HuH-7 (cell line): ENCODE data around the gene SPACA9.

Experiments used
- DNase-seq: peaks from one replicate; pipeline ENCODE4 v3.0.0; 2011; ENCODE audit warnings: low spot score

Gene SPACA9

DNA sequence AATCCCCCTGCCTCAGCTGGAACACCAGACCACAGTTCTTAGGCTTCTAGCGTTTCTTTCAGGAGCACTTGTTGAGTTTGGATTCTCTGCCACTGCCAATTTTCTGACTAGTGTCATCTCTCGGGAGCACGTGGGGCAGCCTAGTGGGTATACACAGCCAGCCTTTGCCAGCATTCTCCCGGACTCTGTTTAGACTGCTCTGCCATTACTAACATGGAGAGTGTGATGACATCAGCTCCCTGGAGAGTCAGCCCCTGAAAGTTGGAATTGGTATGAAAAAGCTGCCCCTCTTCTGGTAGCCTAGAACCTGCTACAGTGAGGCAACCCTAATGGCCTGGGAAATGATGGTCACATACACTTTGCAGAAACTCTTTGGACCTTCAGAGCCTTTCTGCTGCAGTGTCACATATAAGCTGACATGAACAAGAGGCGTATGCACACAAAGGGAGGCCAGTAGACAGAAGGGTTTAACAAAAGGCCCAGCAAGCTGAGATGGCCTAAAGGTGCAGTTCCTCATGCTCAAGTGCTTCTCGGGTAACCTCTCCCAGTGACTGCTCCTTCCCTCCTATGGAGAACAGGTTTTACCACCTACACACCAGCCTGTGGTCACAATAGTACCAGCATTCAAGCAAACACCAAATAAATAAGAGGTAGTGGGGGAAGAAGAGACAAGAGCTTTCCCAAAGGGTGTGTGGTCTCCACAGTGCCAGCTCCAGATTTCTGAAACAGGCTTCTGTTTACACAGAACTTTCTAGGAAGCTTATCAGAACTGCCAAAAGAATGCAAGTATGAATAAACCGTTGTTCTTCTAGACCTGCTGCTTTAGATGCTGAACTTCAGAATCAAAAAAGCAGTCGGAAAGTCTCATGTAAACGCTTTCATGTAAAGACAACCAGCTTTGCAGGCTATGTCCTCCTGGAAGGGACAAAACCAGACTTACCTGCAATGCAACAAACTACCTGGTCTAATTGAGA is 16.5 kb downstream of the SPACA9 start:
- DNase-seq: no peak

DNA sequence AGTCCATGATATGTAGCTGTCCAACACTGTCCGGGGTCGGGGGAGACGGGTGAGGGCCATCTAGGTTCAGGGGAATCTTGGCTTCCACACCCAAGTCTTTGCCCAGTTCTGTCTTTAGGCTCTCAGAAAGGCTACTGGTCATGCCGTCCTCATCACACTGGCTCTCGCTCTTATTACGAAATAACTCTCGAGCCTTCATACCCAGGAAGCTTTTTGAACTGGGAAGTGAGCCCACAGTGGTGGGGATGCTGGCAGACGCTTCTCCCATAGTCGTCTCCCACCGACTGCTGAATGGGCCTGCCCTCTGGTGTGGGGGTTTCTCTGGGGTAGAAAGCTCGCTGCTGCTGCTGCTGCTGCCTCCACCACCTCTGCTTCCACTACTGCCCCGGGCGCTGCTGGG is 17.6 kb downstream of the SPACA9 start:
- no peak for DNase-seq

DNA sequence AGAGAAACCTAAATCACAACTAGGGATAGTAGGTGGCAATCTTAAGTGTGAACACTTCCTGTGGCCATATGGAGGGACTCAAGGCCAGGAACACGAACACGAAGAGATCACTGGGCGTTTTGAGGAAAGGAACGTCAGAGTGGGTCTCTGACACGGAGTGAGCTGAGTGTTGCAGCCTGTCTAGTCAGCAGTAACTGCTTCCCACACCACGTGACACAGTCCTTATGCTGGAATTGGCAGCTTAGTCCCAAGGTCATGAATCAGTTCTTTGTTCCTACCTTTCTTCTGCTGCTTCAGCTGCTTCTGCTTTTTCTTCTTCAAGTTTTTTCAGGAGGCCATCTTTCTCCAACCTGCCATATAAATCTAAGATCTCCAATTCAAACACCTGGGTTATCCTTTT is 18.2 kb downstream of the SPACA9 start:
- DNase-seq: no peak

DNA sequence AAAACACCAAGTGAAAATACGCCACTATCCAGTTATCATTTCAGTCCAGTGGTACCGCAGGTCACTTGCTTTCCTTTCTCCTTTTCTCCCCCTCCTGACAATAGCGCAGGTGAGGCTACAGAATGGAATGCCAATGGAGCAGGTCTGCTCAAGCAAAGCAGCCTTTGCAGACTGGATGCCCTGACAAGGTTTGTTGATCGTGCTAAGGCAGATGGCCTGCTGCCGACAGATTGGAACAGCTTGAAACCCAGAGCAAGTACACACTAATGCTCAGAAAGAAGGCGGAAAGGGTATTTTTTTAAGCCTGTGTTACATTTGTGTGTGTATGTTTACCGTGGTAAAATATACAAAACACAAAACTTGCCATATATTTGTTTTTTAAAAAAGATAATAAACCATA is 19.4 kb downstream of the SPACA9 start:
- no peak for DNase-seq

DNA sequence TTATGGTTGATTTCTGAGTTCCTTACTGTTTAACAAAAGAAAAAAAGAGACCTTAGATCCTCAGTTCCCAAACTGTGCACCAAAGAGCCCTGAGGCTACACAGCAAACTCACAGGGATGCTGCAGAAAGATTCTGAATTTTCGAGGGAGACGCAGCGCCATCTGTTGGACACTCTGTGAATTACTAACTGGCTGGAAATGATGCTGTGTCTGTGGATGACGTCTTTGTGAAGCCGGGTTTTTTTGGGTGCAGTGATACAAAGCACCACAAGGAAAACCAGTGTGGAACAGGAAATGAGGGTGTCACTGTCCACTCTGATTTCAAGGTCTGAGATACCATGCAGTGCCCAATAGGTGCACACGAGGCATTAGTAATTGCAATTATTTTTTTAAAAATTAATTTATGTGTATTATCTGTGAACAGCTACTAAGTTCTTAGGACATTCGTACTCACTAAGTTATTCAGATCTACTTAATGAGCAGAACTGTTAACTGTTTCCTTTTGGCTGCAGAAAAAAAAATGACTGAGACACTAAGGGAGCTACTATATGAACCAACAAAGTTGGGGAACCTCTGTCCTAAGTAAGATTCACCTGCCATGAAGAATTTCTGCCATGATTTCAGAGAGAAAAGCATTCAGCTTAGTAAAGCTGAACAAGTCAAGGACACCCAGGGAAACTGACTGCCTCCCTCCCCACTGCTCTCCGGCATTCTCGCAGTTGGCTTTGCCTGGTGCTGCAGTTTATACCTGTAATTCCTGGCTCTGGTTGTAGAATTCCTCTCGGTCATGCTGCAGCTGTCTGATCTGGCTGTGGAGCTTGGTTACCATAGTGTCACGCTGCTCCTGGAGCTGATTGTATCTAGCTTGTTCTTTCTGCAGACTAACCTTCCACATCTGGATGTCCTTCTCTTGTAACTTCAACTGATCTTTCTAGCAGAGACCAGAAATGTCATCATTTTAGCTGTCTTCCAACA is 23.4 kb downstream of the SPACA9 start:
- peak; percentile 80 for DNase-seq

DNA sequence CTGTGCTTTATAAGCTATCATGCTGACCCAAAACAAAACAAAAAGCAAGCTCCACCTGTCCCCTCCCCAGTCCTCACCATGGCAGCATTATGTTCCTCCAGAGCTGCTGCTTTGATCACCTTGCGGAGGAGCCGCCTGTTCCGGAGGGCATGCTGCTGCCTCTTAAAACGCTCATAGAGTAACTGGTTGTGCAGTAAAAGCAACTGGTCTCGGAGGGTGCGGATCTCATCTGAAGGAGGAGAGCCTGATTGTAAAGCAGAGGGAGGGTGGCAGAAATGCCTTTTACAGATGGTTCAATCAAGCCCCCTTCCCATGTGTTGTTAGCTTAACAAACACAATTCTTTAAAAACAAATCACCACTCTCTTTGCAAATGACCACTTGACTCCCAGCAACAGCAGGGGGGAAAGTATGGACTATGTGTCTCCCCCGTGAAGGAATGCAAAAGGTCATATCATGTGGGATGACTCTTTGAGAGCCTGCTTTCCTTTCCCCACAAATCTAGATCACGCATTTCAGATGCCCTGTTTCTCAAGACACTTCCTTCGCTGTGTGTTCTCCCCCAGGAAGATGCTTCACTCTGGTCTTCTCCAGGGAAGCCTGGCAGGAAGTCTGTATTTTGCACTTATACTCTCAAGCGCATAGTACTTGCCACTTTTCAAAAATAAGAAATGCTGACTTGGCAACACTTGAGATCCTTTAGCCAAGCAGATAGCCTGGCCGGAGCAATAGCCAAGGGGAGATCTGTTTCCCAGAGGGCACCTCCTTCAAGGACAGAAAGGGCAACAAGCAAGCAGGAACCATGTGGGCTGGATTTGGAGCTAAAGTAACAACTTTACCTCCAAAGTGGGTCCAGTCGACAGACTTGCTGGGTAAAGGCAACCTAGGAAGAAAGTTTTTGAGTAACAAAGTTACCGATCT is 25.1 kb downstream of the SPACA9 start:
- DNase-seq: no peak

DNA sequence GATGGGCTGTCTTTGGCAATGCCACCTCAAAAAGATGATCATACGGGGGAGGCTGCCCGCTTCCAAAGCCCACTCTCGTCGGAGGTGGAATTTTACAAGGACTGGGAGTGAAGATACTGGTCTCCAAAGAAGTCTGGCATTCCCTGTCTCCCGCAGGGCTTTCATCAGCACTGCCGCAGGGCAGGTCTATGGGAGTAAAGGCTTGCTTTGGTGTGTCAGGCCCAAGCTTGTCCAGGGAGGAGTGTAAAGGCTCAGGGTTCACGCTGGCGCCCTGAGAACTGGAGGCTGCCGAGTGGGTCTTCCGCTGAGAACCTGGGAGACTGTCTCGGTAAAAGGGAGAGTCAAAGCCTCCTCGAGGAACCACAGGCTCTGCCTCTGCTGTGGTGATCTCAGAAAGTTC is 27.0 kb downstream of the SPACA9 start:
- no peak for DNase-seq

DNA sequence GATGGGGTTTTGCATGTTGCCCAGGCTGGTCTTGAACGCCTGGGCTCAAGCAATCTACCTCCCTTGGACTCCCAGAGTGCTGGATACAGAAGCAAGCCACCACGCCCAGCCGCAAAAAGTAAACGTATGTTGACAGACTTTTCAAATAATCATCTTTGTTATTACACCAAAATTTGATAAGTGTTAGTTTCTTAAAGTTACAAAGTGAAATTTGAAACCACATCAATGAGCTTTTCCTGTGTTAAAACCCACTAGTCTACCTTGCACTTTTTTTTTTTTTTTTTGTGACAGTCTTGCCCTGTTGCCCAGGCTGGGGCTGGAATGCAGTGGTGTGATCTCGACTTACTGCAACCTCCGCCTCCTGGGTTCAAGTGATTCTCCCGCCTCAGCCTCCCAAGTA is 29.9 kb downstream of the SPACA9 start:
- DNase-seq: no peak

DNA sequence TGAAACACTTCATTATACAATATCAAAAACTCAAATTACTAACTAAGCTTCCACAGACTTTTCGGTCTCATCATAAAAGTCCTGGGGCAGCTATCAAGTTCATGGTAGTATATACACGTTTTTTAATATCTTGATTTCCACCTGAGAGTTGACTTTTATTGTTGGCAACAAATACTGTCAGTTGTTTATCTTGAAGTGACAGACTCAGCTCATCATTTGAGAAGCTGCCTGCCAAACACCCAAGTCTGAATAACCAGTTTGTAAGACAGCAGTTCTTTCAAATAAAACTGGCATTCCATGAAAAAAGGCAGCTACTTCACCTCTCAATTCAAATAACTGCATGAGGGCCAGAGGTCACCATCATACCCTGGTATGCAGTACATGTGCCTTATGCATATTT is 30.6 kb downstream of the SPACA9 start:
- no peak for DNase-seq

DNA sequence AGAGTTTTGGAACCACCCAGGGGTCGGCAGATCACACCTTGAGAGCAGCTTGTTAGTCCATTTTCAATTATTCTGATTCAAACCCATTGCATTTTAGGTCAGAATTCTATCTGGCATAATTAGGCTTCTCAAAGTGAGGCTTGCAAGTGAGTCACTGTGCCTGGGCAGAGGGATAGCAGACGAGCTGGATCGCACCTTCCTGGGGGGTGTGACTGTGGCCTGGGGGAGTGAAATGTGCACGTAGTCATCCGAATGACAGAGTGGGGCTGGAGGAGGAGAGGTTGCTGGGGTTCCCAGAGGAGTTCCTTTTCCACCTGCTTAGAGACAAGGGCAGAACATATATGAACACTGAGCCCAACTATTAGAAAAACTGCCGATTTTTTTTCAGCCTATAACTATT is 31.7 kb downstream of the SPACA9 start:
- no peak for DNase-seq

DNA sequence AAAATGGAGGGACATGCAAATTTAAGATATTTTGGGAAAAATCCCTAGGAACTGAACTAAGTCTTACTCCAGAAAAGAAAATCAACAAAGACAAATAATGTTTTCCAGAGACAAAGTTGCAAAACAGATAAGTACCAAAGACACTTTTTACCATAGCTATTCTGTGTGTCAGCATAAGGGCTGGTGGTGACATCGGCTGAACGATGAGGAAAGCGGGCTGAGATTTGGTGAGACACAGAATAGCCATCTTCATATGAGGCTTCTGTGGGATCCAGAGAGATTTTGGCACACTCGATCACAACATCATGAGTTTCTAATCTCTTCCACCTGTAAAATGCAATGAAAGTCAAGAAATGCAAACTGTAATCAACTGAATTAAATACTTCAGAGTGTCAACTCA is 33.4 kb downstream of the SPACA9 start:
- DNase-seq: no peak

DNA sequence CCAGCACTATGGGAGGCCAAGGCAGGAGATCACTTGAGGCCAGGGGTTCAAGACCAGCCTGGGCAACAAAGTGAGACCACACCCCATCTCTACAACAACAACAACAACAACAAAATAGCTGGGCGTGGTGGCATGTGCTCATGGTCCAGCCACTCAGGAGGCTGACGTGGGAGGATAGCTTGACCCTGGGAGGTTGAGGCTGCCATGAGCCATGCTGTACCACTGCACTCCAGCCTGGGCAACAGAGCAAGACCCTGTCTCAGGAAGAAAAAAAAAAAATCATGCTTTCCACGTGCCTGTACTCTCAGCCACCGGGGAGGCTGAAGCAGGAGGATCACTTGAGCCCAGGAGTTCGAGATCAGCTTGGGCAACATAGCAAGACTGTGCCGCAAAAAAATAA is 36.2 kb downstream of the SPACA9 start:
- DNase-seq: no peak

DNA sequence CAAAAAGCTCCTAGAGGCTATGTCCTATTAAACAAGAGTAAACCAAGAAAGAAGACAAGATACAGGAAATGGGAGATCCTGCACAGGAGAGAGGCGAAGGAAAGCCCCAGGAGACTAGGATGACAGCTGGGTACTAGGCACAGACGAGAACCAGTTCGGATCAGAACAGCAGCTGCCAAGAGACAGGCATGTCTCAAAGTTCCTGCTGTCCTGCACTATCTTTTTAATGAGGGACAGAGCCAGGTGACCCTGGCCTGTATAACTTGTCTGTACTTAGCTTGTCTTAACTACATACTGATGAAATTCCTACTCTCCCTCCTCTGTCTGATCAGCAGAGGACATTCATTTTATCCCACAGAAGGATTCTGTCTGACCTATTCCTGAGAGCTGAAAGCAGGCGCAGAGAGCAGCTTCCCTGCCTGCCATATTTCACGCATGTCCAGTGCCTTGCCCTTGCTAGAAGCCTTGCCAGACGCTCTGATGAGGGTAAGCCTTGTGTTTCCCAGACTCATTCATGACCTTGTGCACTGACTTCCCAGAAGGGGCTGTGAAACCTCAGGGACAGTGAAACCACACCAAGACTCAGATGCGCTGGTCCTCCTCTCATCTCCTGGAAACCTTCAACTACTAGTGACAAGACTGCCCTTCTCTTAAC is 41.0 kb downstream of the SPACA9 start:
- DNase-seq: no peak

DNA sequence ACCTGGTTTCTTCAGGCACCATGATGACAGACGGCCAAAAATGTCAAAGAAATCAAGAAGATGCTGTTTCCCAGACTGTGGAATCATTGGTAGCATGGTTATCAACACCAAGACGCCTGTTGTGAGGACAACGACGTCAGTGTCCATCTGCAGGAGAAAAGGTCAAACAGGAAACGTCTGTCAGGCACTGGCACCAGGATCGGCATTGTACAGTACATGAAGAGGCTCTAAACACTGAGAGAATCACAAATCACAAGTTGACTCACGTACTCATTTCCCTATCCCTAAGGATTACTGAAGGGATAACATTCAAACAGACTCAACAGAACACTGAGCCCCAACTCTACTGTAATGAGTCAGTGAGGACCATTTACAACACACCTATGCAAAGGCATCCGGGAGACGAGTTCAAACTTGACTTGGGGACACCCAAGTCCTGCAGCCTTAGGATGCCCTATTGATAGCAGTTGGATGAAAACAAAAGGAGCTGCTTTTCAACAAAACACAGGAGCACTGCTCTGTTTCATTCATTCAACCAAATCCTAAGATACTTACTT is 44.7 kb downstream of the SPACA9 start:
- no peak for DNase-seq

DNA sequence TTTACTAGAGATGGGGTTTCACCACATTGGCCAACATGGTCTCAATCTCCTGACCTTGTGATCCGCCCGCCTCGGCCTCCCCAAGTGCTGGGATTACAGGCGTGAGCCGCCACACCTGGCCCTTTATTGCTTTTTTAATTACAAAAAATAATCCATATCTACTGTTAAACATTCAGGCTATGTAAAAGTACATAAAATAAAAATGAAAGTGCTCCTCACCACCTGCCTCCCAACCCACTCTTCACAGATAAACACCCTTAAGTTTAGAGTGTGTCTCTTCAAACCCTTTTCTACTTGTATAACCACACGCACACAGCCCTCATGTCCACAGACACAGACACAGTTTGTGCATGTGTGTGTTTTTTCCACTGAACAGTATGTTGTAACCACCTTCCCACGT is 49.0 kb downstream of the SPACA9 start:
- DNase-seq: no peak

DNA sequence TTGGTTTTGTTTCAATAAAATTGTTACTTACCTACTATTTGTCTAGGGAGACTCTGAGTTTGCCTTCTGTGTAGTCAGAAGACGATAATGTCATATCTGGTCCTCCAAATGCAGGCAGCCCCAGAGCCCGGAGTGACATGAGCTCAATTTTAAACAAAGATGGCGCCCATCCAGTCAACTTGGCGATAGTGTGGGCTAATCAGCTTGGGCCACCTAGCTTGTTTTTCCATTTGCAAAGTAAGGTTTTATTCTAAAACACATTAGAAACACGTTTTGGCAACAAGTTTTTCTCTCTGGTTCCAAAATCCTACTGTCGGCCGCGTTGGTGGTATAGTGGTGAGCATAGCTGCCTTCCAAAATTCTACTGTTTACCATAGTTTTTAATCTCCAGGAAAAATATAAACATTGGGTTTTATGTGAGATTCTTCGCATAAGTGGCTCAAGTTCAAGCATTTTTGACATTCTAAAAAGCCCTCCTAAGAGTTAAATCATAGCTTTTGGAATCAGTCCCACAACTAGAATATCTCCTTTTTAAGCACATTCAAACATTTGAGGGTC is 52.6 kb downstream of the SPACA9 start:
- no peak for DNase-seq

DNA sequence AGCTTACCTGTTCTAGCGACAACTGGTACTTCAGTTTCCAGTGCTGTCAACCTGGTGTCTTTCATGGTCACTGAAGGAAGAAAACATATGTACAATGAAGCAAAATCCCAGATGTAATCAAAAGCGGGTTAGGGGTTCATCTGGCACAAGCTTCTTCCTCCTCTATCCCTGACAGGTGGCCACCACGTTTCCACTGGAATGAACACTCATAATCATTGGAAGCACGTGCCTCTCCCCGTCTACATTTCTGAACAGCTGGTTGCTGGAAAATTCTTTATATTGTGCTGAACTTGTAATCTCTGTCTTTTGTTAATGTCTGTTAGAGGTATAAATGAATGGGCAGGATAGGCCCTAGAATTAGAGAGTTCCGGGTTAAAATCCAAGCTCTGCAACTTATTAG is 56.3 kb downstream of the SPACA9 start:
- no peak for DNase-seq

DNA sequence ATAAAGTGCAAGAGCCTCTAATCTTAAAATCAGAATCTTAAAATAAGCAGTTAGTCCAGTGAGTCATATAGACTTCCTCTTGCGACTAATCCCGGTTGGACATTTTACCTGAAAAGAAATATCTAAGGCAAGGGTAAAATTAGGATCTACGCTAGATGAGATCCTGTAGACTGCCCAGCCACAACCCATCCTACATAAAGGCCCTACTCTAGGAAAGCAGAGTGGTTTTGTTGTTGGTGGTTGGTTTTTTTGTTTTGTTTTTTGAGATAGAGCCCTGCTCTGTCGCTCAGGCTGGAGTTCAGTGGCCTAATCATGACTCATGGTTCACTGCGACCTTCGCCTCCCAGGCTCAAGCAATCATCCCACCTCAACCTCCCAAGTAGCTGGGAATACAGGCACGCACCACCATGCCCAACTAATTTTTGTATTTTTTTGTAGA is 58.8 kb downstream of the SPACA9 start:
- DNase-seq: no peak

DNA sequence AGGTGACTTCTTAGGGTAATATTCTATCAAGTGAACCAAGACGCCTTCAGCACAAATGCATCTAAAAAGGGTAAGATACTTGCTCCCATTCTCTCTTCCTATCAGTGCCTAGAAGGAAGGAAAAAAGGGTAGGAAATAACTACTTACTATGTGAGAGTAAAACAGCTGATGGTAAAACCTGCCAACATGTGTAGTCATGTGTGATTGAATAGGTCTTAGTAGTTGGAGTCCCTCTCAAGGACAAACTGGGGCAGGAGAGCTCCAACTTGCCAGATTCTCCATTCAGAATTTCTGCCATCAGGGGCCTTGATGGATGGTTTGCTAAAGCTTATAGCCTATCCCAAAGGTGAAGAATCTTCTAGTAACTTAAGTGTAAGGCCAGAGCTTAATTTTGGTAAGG is 60.5 kb downstream of the SPACA9 start:
- no peak for DNase-seq
